CD4-positive, alpha-beta T cell (primary cell): ENCODE results near the gene ZNF385C. TPM values are rescaled to one million over a fixed set of nuclear protein-coding genes. Genes with fewer than 3 reads are reported as not detected.

Experiments
- ATAC-seq: fragments of 200-7000 bp; cut with Tn5 transposase; one replicate; pipeline ENCODE4 v1.10.0; 2022; ENCODE audit warnings: mild to moderate bottlenecking; ENCODE audit not compliant: poor library complexity
- CTCF ChIA-PET: fragments of 350-600 bp; sonication (Branson Sonifier 250); formaldehyde crosslinking; loops from one replicate; lab custom pipeline; 2021; ENCODE audit warnings: antibody characterized with exemption, inconsistent platforms; lab: Charles Lee
- POLR2A ChIA-PET: fragments of 350-600 bp; sonication (Branson Sonifier 250); formaldehyde crosslinking; loops from one replicate; lab custom pipeline; 2021; ENCODE audit warnings: antibody characterized with exemption, inconsistent platforms; lab: Charles Lee
- DNase-seq, 14 experiments: peaks; one replicate each; pipeline ENCODE4 v3.0.0-alpha.2; 2013 to 2020; ENCODE audit warnings: mixed read lengths in 2 of 14
- H3K27ac ChIP-seq, 2 donors: one replicate each; pipeline versions ENCODE4 v1.5.1 to v1.7.0; 2013; ENCODE audit warnings: low read length in 2 of 2, low read depth in 1 of 2, mild to moderate bottlenecking in 1 of 2
- H3K27me3 ChIP-seq, 2 experiments: 1 replicate in 1 of 2; 2 replicates in 1 of 2; pipeline versions ENCODE4 v1.6.1 to v1.7.0; 2013; ENCODE audit warnings: low read length in 2 of 2, control low read depth in 1 of 2, mild to moderate bottlenecking in 1 of 2, moderate library complexity in 1 of 2; ENCODE audit not compliant: insufficient read depth in 2 of 2, control insufficient read depth in 1 of 2
- H3K36me3 ChIP-seq: one replicate; pipeline ENCODE4 v1.6.1; 2013; ENCODE audit warnings: low read length, control low read depth; ENCODE audit not compliant: insufficient read depth
- H3K4me1 ChIP-seq: one replicate; pipeline ENCODE4 v1.6.1; 2013; ENCODE audit warnings: low read length, control low read depth; ENCODE audit not compliant: insufficient read depth
- H3K4me3 ChIP-seq: one replicate; pipeline ENCODE4 v1.5.1; 2013; ENCODE audit warnings: mild to moderate bottlenecking, low read length, moderate library complexity
- H3K9me3 ChIP-seq, 2 experiments: 1 replicate in 1 of 2; 2 replicates in 1 of 2; pipeline versions ENCODE4 v1.6.1 to v1.7.0; 2013; ENCODE audit warnings: low read length in 2 of 2, mild to moderate bottlenecking in 2 of 2, control low read depth in 1 of 2, moderate library complexity in 1 of 2; ENCODE audit not compliant: control insufficient read depth in 1 of 2, insufficient read depth in 1 of 2
- H3K27ac Mint-ChIP-seq: one replicate; pipeline ENCODE4 v1.8.0; 2020; ENCODE audit warnings: mixed read lengths
- H3K27me3 Mint-ChIP-seq: one replicate; pipeline ENCODE4 v1.8.0; 2021; ENCODE audit warnings: mixed read lengths
- H3K36me3 Mint-ChIP-seq: one replicate; pipeline ENCODE4 v1.8.0; 2021; ENCODE audit warnings: low read depth, mixed read lengths
- H3K4me1 Mint-ChIP-seq: one replicate; pipeline ENCODE4 v1.8.0; 2021; ENCODE audit warnings: low read depth, mixed read lengths
- H3K4me3 Mint-ChIP-seq: one replicate; pipeline ENCODE4 v1.8.0; 2020; ENCODE audit warnings: mild to moderate bottlenecking, mixed read lengths
- H3K9me3 Mint-ChIP-seq: one replicate; pipeline ENCODE4 v1.8.0; 2020; ENCODE audit warnings: mixed read lengths
- intact Hi-C, 2 experiments: fragments of 100-400 bp; cut with DNase I in 1 of 2; cut with micrococcal nuclease in 1 of 2; formaldehyde crosslinking; loops; one replicate each; pipeline versions ENCODE4 v1.15.1 to v1.9.0; 2023 to 2025; cut with DNase I, micrococcal nuclease
- total RNA-seq, 174 experiments: library from RNA in 2 of 174; stranded (reverse) in 2 of 174; gene quantifications; one replicate each; pipeline ENCODE4 v1.2.3 and lab custom pipeline; 2021 to 2026
- TF ChIP-seq, protein P1 (sequence below): fragments of 200-600 bp; IDR thresholded peaks from one replicate; pipeline ENCODE4 v1.8.0; 2022; ENCODE audit warnings: antibody characterized with exemption, mild to moderate bottlenecking

ZNF385C gene
- total RNA-seq, 2 experiments from 2014 or later, result 0.20 TPM; not detected in 1

DNA sequence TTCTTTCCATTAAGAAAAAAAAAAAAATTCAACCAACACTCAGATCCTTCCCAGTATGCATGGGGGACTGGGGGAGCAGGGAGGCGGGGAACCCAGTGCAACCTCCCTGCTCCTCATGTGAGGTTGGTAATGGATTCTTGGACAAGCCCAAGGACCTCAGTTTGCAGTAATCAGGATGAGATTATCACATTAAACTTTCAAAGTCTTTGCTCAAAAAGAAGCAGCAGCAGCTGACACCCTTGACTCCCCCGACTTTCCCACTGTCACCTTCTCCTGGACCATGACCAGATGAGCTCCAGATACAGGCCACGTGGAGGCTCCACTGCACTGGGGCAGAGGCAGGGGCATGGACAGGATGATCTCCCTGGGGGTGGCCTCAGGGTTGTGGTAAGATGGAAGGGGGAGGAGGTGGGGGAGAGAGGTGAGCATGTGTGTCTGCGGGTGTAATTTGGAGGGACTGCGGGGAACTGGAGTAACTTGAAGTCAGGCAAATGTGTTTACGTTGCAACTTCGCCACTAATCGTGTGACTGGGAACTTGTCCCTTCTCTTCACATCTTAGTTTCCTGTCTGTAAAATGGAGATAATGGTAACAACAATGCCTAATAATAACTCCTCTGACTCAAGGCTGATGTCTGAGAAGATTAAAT is 19.8 kb downstream of the ZNF385C start:
- POLR2A ChIA-PET, result no interaction called here
- peaks cover 14% of the 10 kb centered on the region for H3K27me3 Mint-ChIP-seq
- no peak overlapping the region for H3K27ac Mint-ChIP-seq
- no peaks in the 10 kb centered on the region for H3K4me1 Mint-ChIP-seq
- no peak for DNase-seq
- Histone ChIP-seq H3K27ac (no peak overlapping the region), H3K9me3 (no peaks in the 10 kb centered on the region), H3K4me3 (no peak overlapping the region), H3K4me1 (no peaks in the 10 kb centered on the region), H3K36me3 (no peaks in the 10 kb centered on the region), H3K27me3 (peaks cover 2 to 3% of the 10 kb centered on the region in 2 experiments)
- TF ChIP-seq, protein P1, sequence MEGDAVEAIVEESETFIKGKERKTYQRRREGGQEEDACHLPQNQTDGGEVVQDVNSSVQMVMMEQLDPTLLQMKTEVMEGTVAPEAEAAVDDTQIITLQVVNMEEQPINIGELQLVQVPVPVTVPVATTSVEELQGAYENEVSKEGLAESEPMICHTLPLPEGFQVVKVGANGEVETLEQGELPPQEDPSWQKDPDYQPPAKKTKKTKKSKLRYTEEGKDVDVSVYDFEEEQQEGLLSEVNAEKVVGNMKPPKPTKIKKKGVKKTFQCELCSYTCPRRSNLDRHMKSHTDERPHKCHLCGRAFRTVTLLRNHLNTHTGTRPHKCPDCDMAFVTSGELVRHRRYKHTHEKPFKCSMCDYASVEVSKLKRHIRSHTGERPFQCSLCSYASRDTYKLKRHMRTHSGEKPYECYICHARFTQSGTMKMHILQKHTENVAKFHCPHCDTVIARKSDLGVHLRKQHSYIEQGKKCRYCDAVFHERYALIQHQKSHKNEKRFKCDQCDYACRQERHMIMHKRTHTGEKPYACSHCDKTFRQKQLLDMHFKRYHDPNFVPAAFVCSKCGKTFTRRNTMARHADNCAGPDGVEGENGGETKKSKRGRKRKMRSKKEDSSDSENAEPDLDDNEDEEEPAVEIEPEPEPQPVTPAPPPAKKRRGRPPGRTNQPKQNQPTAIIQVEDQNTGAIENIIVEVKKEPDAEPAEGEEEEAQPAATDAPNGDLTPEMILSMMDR, result no peak
- H3K36me3 Mint-ChIP-seq, result no peaks in the 10 kb centered on the region
- CTCF ChIA-PET, result no interaction called here
- no peaks in the 10 kb centered on the region for H3K9me3 Mint-ChIP-seq
- ATAC-seq, result no peak
- H3K4me3 Mint-ChIP-seq, result no peak overlapping the region
- intact Hi-C loops, result no loop called here

DNA sequence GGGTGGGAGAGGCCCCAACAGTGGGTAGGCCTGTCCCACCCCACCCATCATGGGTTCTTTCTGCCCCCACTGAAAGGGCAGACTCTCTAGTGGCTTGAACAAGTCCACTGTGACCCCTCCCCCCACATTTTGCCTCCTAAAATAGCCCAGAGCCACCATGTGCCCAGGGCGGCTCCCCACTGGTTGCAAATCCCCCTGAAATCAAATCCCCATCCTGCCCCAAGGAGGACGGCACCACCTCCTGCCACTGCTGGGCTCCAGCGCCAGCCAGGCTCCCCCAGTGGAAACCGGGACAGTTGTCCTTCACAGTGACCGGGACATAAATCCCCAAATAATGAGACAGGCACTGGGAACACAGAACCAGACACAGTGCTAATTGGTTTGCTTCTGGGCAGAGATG is 20.5 kb downstream of the ZNF385C start:
- H3K4me3 Mint-ChIP-seq, result no peak overlapping the region
- H3K36me3 Mint-ChIP-seq, result no peaks in the 10 kb centered on the region
- H3K27ac ChIP-seq, result no peak overlapping the region
- TF ChIP-seq, protein P1, result no peak
- H3K36me3 ChIP-seq, result no peaks in the 10 kb centered on the region
- H3K9me3 Mint-ChIP-seq, result no peaks in the 10 kb centered on the region
- ChIA-PET CTCF (no interaction called here), POLR2A (no interaction called here)
- no peak overlapping the region for H3K27ac Mint-ChIP-seq
- no peaks in the 10 kb centered on the region for H3K9me3 ChIP-seq
- no peaks in the 10 kb centered on the region for H3K4me1 Mint-ChIP-seq
- ATAC-seq (no peak), DNase-seq (no peak)
- peaks cover 7 to 11% of the 10 kb centered on the region in 2 experiments for H3K27me3 ChIP-seq
- H3K27me3 Mint-ChIP-seq, result peaks cover 21% of the 10 kb centered on the region
- intact Hi-C loops, result no loop called here
- H3K4me1 ChIP-seq, result peaks cover 2% of the 10 kb centered on the region
- H3K4me3 ChIP-seq, result no peak overlapping the region

DNA sequence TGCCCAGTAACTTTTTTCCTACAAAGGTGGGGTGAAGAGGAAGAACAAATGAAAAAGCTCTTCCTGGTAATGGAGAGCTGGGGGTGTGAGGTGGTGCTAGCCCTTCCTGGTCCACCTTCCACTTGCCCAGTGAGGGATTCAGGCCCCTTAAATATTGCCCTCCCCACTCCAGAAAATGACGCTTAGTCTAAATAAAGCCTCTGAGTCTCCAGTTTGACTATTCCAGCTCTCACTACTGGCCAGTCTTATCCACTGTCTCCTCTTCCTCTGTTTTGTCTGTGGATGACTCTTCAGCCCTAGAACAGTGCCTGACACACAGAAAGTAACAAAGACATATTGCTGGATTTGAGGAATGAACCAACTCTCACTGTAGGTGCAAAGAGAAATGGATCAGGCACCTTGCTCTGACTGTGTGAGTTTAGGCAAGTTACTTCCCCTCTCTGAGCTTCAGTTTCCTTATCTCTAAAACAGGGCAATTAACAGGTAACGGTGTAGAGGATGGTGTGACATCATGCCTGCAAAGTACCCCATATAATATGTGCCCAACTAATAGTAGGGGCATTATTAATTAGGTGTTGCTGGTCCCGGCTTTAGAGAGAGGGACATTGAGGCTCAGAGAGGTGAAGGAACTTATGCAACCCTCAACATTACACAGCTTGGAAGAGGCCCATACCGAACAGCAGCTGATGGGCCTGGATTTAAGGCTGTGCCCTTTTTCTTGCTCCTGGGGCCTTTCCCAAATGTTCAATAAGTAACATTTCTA is 21.3 kb downstream of the ZNF385C start:
- Histone ChIP-seq H3K27me3 (peaks cover 11 to 17% of the 10 kb centered on the region in 2 experiments), H3K36me3 (no peaks in the 10 kb centered on the region), H3K9me3 (no peaks in the 10 kb centered on the region), H3K4me1 (peaks cover 8% of the 10 kb centered on the region), H3K4me3 (no peak overlapping the region), H3K27ac (no peak overlapping the region)
- Mint-ChIP-seq H3K27ac (no peak overlapping the region), H3K36me3 (no peaks in the 10 kb centered on the region), H3K27me3 (peaks cover 23% of the 10 kb centered on the region), H3K4me1 (peaks cover 2% of the 10 kb centered on the region), H3K4me3 (no peak overlapping the region), H3K9me3 (no peaks in the 10 kb centered on the region)
- DNase-seq (no peak), ATAC-seq (no peak)
- intact Hi-C loops, result no loop called here
- TF ChIP-seq, protein P1, result no peak
- ChIA-PET CTCF (no interaction called here), POLR2A (no interaction called here)
